Ishikawa (cell line): ENCODE measurements around the gene FBXL3.

Experiments used
- CREB1 ChIP-seq: IDR thresholded peaks from 2 replicates; pipeline ENCODE4 v1.6.1; 2012; ENCODE audit warnings: low read depth
- TAF1 ChIP-seq: IDR thresholded peaks from 2 replicates; pipeline ENCODE4 v1.6.1; 2012; ENCODE audit warnings: low read depth, mild to moderate bottlenecking
- TF ChIP-seq, protein P1 (sequence below): IDR thresholded peaks from 2 replicates; pipeline ENCODE4 v1.6.1; 2012

DNA sequence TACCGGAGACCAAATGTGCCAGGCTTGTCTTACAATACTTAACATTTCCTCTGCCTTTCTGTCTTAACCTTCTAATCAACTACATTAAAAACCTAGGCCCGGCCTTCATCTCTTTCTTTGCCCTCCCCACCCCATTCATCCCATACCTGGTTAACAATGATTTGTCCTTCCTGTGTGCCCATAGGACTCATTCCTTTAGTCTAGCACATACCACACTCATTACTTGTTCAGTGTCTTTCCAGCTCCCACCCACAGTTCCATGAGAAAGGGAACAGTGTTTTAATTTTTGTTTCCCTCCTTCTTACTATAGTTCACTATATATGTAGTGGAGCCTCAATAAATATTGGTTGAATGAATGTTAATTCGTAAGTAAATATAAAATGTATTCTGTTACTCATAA lies 32.7 kb downstream of the FBXL3 start:
- TF ChIP-seq TAF1 (no peak), CREB1 (no peak)
- TF ChIP-seq, protein P1, sequence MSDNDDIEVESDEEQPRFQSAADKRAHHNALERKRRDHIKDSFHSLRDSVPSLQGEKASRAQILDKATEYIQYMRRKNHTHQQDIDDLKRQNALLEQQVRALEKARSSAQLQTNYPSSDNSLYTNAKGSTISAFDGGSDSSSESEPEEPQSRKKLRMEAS: no peak
